ENCODE data around the gene TMEM145.

- TF ChIP-seq, protein P1, sequence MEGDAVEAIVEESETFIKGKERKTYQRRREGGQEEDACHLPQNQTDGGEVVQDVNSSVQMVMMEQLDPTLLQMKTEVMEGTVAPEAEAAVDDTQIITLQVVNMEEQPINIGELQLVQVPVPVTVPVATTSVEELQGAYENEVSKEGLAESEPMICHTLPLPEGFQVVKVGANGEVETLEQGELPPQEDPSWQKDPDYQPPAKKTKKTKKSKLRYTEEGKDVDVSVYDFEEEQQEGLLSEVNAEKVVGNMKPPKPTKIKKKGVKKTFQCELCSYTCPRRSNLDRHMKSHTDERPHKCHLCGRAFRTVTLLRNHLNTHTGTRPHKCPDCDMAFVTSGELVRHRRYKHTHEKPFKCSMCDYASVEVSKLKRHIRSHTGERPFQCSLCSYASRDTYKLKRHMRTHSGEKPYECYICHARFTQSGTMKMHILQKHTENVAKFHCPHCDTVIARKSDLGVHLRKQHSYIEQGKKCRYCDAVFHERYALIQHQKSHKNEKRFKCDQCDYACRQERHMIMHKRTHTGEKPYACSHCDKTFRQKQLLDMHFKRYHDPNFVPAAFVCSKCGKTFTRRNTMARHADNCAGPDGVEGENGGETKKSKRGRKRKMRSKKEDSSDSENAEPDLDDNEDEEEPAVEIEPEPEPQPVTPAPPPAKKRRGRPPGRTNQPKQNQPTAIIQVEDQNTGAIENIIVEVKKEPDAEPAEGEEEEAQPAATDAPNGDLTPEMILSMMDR (IDR thresholded peaks at IDR 0.05; ENCODE audit: low read depth, low read length): no peak
- no peak for TF ChIP-seq EZH2phosphoT487 (IDR thresholded peaks at IDR 0.05; ENCODE audit: low read depth)
Observed at GRCh38 chr19:42273407-42274064, 39.6 kb upstream of the TMEM145 start.

All from OCI-LY3 (cell line).